ENCODE measurements around the gene PITPNB.

Gene PITPNB

DNA sequence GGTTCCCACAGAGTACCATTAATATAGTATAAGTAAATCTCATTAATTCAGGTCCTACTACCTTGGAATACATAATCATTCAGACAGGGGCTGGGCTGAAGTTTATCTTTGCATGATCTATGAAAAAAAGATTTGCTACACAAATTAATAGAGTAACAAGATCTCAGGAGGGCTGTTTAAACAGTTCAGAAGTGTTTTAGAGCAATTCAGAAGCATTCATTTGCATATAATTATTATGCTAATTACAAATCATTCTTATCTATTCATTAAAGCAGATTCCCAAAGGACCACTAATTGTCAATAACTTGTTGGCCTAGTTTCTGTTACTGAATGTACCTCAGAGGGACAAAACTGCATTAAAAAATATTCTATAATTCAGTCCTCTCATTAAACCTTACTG is 40.5 kb downstream of the PITPNB start:
- DNase-seq, result no peak

DNA sequence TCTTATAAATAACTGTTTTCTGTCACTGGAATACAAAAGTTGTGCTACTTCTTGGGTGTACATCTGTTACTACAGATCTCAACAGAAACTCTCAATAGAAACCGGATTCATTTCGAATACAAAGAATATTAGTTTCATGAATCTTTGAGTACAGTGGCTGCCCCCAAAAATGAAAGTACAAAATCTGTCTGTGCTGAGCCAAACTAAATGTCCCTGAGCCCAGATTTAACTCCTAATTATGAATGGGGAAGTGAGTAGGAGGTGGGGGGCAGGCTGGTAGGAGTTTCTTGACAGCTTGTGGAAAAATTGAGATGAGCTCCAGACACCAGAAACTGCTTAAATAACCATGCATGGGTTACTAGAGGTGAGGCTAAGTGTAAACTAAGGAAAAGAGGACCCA is 41.6 kb downstream of the PITPNB start:
- DNase-seq, result no peak

DNA sequence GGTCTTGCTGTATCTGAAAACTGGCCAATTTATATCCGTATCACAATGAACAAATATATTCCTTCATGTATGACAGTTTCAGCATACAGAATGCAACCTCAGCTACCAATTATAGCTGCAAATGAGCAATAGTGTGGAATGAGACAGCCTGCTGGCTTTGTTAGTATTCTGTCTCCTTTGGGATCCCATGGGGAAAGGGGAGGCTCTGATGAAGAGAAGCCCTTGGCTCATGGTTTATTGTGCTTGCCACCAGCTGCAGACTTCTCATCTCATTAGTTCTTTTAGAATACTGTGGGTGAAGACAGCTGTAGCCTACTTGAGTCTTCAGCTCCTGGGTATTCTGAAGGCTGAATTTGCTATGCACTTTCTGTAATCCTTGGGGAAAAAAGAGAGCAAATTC is 42.4 kb downstream of the PITPNB start:
- DNase-seq, result no peak

DNA sequence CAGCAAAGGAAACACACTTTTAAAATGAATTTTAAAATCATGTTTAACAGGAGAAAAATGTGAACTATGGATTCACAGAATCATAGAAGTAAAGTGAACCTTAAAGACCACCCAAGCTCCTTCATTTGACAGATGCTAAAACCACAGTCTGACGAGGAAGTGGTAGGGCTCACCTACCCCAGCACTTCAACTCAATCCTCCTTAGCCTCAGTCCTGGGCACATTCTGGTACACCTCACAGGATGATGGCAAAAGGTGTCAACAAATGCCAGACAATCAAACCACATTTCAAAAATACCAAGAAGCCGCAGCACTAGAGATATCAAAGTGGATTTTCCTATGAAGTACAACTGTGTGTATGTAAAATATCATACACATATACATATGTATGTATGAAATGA is 43.1 kb downstream of the PITPNB start:
- DNase-seq, result no peak

DNA sequence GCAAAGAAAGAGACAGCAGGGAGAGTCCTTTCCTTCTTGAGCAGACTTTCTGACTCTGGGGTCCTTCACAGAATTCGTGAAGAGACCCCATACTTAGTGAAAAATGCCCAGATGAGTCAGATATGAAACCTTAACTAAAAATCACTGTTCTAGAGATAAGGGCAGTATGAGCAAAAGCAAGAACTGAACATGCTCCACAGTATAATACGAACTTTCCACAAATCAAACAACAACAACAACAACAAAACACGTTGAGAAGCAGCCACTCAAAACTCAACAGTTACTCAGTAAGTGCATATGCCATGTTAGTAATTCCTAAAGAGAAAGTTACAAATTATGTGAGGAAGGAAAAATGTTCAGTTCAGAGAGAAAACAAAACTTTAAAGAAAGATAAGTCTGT is 44.3 kb downstream of the PITPNB start:
- no peak for DNase-seq

DNA sequence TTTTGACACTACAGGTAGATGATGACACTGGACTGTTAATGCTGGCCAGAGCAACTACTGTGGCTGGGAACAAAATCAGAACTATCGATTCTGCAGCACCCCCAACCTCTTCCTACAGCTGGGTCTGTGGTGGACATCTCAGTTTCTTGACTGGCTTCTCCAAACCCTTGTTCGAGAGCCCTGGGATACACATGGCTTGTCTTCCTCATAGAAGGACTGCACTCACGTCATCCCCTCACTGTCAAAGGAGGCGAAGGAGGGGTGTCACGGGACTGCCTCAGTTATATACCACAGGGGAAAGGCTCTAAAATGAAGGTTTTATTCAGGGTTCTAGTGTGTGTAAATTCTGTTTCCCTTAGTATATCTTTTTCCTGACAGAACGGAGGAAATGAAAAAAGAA is 44.9 kb downstream of the PITPNB start:
- no peak for DNase-seq

DNA sequence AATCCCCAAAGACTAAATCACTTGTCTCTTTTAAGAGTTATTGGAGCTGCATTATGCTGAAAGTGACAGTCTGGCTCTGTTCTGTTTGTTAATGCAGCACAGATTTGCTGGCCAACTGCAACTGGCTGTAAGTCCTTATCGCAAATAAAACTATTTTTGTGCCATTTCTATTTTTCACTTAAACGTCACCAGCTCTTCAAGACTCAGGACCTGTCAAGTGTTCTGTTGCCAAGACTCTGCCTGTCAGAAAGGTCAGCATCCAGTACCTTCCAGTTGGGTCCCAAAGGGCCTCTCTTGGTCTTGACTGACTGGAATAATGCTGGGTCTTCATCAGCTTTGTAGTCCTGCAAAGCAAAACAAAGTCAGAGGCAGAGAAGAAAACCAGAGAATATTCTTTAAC is 45.6 kb downstream of the PITPNB start:
- DNase-seq, result no peak

DNA sequence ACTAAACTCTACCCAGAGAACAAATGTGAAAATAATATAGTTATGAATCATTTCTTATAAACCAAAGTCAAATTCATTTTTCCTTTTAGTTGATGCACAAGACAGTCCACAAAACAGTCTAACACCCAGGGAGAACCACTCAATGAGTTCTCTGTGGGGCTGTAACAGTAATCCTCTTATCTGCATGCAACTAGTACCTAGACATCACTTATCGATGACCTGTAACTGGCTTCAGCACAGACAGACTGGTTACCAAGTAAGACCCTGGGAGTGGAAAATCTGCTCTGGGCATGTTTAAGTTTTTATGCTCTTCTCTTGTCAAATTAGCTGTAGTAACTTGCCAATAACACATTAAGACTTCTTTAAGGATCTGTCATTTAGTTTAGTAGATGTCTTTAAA is 46.6 kb downstream of the PITPNB start:
- no peak for DNase-seq

DNA sequence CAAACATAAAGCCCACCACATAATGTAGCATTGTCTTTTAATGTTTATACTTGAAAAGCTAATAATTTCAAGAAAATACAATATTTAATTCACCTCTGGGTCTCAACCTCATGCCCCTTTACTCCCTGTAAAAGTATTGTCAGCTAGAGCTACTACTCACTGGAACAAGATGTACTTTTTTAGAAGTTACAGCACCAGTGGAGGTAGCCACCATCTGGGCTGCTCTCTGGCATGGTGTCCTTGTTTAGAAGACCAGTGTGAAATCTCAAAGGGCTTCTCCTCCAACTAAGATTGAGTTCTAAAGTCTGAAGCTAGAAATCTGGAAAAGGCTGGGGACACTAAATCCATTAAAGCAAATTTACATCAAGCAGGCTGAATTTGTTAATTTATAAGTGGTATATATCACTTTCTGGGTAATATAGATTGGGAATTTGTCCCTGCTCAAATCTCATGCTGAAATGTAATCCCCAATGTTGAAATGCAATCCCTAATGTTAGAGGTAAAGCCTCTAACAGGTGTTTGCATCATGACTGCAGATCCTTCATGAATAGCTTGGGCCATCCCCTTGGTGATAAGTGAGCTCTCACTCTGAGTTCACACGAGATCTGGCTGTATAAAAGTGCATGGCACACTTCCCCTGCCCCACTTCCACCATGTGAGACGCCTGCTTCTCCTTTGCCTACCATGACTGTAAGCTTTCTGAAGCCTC is 47.6 kb downstream of the PITPNB start:
- no peak for DNase-seq

DNA sequence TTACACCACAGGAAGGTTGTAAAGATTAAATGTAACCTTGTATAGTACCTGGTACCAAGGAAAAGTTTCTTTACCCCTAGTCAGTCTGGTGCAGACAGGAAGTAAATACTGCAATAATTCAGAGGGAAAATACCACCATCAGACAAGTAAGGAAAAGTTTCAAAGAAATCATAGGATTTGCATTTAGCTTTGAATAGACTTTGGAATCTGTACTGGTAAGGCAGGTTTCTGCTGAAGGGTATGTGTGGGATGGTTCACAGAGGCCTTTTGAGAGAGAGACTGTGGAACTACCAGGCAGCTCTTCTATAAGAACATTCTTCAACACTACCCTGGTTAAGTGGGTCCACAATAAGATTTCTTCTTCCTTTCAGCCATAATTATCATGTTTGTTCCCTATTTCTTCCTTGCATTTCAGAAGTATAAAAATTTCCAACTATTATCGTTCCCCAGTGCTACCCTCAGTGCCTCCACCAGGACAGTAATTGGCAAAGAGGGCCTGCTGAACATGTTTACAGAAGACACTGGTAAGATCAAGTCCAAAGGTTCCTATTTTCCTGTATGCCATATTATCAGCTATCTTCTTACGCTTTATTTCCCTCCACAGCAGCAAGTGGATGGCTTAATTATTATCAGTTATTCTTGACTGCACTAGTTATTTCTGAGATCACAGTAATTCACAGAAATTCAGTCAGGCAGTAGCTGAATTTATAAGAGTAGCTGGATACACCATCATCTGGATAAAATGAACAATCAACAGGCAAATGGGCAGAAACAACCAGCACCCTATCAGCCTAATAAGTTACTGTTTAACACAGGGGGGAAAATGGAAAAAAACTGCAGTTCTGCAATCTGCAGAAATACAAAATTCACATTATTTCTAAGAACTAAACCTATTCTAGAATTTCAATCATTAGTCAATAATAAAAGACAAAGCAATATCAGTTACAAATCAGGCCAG is 48.5 kb downstream of the PITPNB start:
- no peak for DNase-seq

DNA sequence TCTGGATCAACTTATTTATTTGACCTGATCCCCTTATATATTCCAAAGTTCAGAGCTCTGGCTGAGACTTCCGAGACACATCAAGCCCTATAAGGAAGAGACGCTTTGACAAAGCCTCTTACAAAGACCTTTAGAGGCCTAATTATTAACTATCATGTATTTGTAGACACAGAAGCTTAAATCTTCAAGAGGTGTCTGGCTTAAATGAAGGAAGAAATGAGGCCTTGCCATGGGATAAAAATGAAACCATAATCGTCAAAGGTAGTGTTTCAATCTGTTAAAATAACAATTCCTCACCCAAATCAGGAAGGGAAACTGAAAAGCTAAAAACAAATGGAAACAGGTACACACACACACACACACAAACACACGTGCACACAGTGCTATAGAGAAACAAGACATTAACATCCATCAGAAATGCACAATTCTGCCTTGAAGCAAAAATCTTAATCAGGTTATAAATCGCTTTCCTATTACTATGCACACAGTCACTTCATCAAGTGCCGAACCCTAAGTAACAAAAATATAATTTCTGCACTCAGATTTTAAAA is 50.2 kb downstream of the PITPNB start:
- no peak for DNase-seq

DNA sequence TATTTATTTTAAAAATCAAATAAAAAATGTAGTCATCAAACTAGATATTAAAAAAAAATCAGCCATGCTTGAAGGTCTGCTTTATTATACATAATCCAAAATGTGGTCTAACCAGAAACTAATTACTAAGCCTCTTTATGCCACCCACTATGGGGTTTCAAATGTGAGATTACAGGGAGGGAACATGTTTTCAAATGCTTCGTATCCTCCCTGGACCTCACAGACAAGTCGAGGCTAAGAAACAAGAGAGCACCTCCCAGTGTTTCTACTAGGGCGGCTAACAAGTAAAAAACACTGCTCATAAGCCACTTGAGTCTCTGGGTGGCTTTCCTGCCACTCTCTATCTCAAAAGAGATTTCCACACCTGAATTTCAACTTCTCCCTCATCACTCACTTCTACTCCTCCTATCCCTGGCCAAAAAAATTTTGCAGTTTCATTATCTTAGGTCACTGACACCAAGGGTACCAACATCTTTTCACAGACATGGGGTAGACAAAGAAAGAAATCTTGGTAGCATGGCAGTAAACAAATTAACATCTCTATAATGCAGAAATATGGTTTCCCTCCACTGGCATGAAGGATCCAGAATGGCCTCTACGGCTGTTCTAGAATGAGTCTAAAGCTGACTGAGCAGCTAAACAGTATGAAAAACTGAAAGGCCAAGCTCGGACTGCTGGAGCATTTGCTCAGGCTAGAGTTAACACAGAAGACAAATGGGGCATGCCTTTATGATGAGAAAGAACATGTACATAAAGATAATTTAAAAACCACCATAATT is 50.9 kb downstream of the PITPNB start:
- no peak for DNase-seq

DNA sequence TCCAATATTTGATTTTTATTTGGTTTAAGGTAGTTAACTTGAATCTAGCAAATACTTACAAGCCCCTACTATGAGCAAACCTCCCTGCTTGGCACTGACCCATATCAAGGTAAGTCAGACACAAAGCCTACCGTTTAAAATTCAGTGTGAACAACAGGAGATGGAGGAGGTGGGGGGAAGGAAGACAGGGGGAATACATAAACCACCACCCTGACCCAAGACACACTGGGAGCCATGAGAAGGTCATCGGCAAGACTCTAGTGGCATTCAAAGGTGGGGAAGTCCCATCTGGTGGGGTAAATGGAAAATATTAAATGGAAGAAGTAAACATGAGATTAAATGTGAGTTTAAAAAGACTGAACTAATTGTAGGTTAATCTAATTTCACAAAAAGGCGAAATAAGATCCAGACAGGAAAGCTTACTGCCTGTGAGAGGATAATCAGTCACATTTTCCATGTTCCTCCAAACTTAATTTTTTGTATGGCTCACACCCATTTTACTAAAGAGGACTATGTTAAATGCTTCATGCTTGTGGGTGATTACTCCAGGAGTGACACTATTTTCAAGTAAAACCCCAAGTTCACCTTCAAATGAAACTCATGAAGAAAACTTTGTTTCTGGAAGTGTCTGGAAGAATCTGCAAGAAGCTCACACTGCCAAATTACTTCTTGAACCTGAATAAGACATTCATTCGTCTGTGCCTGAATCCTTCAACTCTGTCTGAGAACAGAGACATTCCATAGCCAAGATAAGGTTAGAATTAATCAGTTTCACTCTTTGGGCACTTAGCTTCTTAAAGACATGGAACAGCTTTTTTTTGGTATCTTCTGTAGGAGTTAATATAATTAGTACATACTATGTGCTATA is 51.7 kb downstream of the PITPNB start:
- DNase-seq, result no peak

DNA sequence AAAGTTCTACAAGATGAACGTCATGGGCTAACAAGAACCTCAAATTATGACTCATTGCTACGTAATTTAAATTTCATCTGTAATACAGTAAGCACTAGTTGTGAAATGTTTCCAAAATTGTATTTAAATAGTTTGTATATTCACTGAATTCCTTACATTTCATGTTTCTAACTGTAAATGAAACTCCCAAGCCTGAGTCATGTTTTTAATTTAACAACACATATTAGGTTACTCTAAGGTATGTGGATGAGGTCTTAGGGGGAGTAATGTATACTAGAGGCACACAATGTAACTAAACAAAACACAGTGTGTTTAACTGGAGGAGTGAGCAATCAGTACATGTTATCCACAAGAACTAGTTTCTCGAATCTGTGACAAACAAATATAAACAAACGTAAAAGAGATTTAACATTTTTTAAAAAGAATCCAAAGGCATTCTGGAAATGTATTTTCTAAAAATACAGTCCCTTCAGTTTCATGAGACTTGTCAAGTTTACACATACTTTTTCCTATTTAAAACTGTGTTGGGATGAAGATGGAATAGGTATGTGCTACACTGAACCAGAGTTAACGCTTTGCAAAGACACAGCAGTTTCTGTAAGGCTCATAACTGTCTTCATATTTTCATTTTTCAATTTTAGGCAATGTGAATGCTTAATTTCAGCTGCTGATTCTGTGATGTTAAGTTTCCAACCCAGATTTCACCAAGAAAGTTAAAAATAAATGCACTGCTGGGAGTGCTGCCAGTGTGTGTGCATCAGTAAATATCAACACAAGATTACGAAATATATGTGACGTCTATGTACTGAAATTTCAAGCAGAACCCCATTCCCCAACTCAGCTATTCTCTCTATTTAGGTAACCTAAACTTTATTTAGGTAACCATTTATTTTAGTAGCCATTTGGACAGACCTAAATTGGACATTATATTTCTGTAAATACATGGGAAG is 52.6 kb downstream of the PITPNB start:
- DNase-seq, result no peak

DNA sequence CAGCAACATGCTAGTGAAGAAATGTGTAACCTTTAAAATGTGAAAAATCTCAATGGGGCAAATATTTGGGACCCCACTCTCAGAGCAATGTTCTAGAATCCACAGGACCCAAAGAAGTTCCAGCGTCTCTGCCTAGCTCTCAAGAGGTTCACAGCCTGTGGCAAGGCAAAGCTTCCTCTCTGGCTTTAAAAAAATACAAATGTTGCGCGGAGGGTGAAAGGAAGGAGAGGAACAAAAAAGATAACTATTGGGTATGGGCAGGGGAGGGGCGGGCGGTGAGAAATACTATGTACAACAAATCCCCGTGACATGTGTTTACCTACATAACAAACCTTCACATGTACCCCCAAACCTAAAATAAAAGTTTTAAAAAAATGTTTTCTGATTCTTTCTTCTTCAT is 53.6 kb downstream of the PITPNB start:
- DNase-seq, result no peak

DNA sequence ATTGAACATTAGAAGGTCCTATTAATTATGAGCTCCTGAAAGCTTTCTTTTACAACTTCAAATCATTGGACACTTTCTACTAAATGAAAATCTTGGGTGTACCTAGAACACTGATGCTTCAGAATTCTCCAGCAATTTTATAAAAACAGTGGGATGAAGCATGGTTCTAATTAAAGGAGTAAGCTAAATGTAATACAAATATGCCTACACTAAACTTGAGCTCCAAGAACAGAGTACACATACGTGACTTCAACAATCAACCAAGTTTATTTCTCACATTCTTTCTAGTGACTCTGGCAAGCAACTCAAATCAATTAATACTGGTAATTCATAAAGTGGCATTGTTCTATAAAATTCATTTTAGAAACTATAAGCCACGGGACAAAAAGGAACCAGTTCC is 55.5 kb downstream of the PITPNB start:
- no peak for DNase-seq

DNA sequence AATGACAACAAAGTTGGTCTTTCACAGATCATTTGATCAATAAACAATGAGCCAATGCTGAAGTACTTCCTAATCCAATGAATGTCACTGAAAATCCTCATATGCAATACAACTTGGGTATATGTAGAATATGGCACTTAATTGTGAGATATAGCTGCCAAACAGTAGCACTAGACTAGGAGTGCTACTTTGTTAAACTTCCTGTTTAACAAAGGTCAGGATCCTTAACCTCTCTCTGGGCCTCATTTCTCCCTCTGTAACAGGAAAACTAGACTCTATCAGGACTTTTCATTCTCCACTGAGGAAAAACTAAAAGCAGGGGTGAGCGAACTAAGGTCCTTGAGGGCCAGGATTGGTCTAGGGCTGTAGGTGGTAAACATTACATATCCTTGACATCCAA is 56.1 kb downstream of the PITPNB start:
- no peak for DNase-seq

DNA sequence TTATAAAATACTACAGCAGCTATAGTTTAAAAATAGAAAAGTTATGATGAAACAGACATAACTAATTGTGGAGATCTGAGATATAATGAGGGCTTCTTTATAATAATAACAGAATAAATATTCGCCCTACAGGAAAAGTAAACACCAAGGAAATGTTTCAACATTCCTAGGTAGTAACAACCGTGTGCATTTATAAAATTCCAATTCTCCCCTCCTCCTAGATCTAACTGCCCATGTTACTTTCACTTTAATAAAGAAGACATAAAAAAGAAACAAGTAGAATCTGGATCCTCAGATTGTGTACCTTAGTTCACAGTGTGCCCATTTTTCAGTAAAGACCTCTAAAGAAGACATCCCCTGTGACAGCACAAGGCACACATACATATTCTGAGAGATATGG is 59.7 kb downstream of the PITPNB start:
- DNase-seq, result no peak

DNA sequence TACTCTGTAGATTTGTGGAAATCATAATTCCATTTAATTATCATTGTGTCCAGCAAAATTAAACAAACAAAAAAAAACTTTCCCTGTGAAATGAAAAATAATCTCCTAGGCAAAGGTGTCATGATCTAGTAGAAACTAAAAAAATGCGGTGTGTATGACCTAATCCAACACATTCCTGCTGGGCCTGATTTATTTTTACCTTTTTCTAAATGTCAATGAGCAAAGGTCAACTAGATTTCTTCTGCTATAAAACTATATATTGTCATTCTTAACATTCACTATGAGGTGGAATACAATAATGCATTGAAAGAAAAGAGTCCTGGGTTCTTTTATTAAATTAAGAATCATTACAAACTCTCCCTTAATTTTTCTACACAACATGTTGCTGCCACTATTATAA is 60.4 kb downstream of the PITPNB start:
- no peak for DNase-seq

DNA sequence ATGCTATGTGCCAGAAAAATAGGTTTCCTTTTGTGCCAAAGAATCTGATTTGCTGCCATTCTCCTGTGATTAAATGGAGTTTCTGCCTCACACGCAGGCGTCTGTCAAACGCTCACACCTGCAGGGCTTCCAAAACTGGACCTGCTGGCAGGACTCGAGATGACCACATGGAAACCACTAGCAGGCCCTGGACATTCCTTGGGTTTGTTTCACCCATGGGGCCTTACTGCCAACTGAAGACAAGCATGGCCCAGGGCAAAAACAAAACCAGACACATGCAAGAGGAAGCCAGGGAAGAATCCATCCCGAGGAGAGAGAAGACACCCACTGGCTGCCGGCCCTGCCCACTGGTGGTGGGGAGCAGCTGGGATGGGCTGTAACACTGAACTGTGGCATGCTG is 61.6 kb downstream of the PITPNB start:
- DNase-seq, result no peak

DNA sequence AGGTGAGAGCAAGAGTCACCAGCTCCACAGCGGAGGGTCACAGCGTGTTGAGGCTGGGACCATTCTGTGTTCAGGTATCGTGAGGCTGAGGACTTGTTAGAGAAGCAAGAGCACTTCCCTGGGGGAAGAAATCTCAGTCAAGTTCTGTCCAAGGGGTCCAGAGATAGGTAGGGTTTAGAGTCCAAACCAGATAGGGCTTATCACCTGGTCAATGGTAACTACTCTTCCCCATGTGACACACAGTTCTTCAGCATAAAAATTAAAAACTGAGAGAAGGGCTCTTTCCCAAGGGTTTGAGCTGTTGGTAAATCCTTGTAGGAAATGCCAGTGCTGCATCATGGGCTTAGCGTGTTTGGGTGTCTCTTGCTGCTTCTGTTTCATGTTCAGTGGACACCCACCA is 62.7 kb downstream of the PITPNB start:
- DNase-seq, result no peak
